ENCODE data around the gene SHTN1. TPM values are rescaled to one million over a fixed set of nuclear protein-coding genes. Genes with fewer than 3 reads are reported as not detected.

SHTN1 gene
- total RNA-seq, 4 donors from 2014 or later, result 8.1 to 36.7 (median 20.0) TPM

DNA sequence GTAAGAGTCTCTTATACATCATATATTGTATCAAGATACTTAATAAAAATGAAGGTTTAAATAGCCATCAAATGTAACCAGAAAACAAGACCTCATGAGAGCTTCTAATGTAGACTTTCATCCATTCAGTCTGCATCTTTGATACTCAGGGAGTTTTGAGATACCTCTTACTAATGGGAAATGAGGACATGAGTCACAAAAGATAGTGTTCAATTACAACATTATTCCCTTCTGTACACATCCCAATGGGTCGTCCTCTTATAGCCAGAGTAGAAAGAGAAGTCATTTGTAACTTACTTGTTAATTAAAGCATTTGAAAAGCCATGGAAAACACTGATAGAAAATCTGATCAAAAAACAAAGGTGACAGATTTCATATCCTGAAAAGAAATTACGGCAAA, 19.4 kb downstream of the SHTN1 start:
- TF ChIP-seq, protein P1, sequence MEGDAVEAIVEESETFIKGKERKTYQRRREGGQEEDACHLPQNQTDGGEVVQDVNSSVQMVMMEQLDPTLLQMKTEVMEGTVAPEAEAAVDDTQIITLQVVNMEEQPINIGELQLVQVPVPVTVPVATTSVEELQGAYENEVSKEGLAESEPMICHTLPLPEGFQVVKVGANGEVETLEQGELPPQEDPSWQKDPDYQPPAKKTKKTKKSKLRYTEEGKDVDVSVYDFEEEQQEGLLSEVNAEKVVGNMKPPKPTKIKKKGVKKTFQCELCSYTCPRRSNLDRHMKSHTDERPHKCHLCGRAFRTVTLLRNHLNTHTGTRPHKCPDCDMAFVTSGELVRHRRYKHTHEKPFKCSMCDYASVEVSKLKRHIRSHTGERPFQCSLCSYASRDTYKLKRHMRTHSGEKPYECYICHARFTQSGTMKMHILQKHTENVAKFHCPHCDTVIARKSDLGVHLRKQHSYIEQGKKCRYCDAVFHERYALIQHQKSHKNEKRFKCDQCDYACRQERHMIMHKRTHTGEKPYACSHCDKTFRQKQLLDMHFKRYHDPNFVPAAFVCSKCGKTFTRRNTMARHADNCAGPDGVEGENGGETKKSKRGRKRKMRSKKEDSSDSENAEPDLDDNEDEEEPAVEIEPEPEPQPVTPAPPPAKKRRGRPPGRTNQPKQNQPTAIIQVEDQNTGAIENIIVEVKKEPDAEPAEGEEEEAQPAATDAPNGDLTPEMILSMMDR (IDR thresholded peaks at IDR 0.05; ENCODE audit: low read depth), result no peak

DNA sequence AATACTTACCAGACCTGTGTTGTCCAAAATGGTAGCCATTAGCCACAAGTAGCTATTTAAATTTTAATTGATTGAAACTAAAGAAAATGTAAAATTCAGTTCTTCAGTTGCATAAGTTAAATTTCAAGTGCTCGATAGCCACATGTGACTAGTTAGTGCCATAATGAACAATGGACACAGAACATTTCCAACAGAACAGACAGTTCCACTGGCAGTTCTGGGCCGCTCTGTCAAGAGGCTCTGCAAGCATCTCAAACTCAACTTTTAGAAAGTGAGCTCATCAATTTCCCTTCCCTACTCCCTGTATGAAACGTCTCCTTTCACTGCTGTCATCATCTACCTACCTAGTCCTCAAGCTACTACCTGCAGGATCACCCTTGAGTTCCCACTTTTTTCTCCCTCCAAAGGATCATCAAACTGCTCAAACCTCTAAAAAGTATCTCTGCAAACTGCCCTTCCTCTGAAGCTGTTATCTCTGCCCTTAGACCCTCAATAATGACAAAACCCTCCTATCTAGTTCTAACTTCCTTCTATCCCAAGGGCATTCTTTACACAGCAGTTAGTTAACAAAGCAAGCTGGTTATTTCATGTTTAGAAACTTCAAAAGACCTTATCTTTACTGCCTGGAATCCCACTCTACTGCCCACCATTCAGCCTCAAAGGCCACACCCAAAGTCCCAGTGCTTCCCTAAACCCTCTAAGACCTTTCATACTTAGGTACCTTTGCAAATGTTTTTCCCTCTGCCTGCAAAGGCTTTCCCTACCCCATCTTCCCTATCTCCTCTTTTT, 20.6 kb downstream of the SHTN1 start:
- TF ChIP-seq, protein P1 (IDR thresholded peaks at IDR 0.05; ENCODE audit: low read depth), result no peak

DNA sequence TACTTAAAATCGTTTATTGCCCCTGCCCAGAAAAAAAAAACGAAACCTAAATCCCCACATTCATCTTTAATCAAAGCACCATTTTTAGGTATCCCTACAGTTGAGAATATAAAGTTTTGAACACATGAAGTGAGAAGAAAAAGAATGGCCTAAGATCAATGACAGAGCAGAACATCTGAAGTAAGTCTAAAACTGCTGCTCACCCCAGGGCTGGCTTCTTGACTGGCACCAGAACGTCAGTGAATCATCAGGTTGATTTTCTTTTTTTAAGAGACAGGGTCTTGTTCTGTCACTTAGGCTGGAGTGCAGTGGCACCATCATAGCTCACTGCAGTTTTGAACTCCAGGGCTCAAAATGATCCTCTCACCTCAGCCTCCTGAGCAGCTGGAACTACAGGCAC, 24.9 kb downstream of the SHTN1 start:
- TF ChIP-seq, protein P1 (IDR thresholded peaks at IDR 0.05; ENCODE audit: low read depth), result no peak

DNA sequence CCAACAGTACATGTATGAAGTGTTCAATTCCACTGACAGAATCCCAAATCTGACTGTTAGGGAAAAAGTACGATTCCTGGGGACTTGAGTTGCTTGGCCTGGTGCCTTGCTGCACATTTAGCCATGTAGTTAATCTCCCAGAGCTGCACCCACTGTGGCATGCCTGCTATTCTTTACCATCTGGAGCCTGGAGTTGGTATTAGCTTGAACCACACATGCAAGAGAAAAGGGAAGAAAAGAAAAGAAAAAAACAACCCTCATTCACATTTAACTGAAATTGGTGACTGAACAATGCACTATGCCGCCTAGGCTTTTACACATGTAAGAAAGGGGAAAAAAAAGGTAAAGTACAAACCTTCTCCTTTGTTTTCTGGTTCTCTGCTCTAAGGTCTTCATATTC, 26.1 kb downstream of the SHTN1 start:
- TF ChIP-seq, protein P1 (IDR thresholded peaks at IDR 0.05; ENCODE audit: low read depth), result no peak

DNA sequence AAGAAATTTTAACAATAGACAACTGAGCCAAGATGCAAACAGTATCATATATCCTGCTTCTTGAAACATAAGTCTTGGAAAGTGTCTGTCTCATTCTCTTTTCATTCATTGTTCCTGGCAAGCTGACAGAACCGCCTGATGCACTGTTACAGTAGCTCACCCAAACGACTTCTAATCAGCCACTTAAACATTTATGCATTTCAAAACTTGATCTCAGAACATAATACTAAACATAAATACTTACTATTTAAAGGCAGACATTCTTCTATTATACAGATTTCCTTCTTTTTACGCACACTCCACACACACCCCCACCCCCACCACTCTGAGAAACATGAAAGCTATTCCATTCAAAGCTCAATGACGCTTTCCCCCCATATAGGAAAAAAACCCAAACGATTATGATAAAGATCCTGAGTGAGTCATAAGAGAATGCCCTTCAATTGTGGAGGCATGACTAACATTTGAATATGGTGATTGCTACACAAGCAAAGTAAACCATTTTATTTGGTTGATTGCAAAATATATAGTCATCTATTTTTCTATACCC, 30.5 kb downstream of the SHTN1 start:
- TF ChIP-seq, protein P1 (IDR thresholded peaks at IDR 0.05; ENCODE audit: low read depth), result no peak

DNA sequence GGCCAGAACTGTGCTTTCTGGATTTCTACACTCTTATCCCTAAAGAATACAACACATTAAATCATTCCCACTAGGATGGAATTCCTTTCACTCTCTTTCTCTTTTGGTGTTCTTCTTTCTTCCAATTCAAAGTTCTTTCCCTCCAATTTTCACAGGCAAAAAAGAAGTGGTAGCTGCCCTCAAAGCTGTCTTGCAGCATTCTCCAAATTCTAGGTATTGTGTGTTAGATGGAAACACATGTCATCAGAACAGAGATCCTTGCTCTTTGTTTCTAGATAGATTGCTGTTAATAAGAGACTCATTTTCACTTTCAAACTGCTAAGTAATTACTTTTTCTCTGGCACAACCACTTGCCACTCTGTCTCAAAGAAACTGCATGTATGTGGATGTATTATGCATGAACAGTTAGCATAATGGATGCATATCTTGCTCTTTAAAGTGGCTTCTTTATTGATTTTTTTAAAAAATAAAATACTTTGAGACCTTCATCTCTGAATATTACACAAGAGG, 31.0 kb downstream of the SHTN1 start:
- TF ChIP-seq, protein P1 (IDR thresholded peaks at IDR 0.05; ENCODE audit: low read depth), result no peak

DNA sequence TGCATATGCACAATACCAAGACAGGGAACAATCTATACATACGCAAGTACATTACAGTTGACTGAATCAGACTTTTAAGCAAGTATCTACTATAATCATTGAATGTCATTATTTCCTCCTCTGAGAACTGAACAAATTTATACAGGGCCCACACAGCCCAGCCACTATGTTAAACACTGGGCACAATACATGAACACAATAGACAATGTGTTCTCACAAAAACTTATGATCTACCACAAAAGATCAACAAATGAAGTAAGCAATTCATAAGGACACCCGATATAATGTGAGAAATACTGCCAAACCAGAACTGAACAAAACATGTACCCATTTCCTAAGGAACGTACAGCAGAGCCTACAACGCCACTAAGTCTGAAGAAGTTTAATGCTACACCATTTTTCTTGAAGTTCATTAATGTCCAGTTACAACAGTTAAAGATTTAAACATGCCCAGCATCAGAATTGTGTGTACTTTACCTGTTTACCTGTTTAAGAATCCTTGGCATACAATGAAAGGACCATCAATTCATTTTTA, 31.5 kb downstream of the SHTN1 start:
- TF ChIP-seq, protein P1 (IDR thresholded peaks at IDR 0.05; ENCODE audit: low read depth), result no peak

Measured in subcutaneous adipose tissue (tissue), 4 donors.